Mesendoderm (in vitro differentiated cells): ENCODE data around the gene SMURF1.

Experiments
- DNase-seq: peaks from one replicate; pipeline ENCODE4 v3.0.0; 2013
- H2AK5ac ChIP-seq: 2 replicates; pipeline ENCODE4 v1.6.1; 2013; ENCODE audit warnings: low read length, inconsistent platforms
- H2BK120ac ChIP-seq: 2 replicates; pipeline ENCODE4 v1.6.1; 2013; ENCODE audit warnings: low read depth, mild to moderate bottlenecking, low read length, moderate library complexity, mixed read lengths
- H2BK15ac ChIP-seq: replicated peaks from 2 replicates; pipeline ENCODE4 v1.6.1; 2013; ENCODE audit warnings: low read depth, mild to moderate bottlenecking, moderate library complexity
- H2BK5ac ChIP-seq: 2 replicates; pipeline ENCODE4 v1.6.1; 2013; ENCODE audit warnings: low read length, inconsistent platforms
- H3K18ac ChIP-seq: 2 replicates; pipeline ENCODE4 v1.6.1; 2013; ENCODE audit warnings: mild to moderate bottlenecking, low read length, mixed read lengths
- H3K23ac ChIP-seq: one replicate; pipeline ENCODE4 v1.6.1; 2013; ENCODE audit warnings: low read length
- H3K27ac ChIP-seq: 2 replicates; pipeline ENCODE4 v1.5.1; 2013; ENCODE audit warnings: low read depth, mild to moderate bottlenecking, inconsistent platforms, low read length, moderate library complexity
- H3K27me3 ChIP-seq: 2 replicates; pipeline ENCODE4 v1.6.1; 2013; ENCODE audit warnings: low read length, control low read depth, mild to moderate bottlenecking, inconsistent platforms; ENCODE audit not compliant: insufficient read depth, poor library complexity
- H3K36me3 ChIP-seq: 2 replicates; pipeline ENCODE4 v1.6.1; 2013; ENCODE audit warnings: low read length, inconsistent platforms; ENCODE audit not compliant: control insufficient read depth, insufficient read depth
- H3K4ac ChIP-seq: one replicate; pipeline ENCODE4 v1.6.1; 2013; ENCODE audit warnings: low read depth, mild to moderate bottlenecking, low read length, moderate library complexity
- H3K4me1 ChIP-seq: 2 replicates; pipeline ENCODE4 v1.6.1; 2013; ENCODE audit warnings: low read depth, low read length, inconsistent platforms; ENCODE audit not compliant: control insufficient read depth
- H3K4me2 ChIP-seq: 2 replicates; pipeline ENCODE4 v1.6.1; 2013; ENCODE audit warnings: low read length
- H3K4me3 ChIP-seq: 2 replicates; pipeline ENCODE4 v1.5.1; 2013; ENCODE audit warnings: mild to moderate bottlenecking, low read length
- H3K56ac ChIP-seq: one replicate; pipeline ENCODE4 v1.6.1; 2013; ENCODE audit warnings: low read length
- H3K79me1 ChIP-seq: 2 replicates; pipeline ENCODE4 v1.6.1; 2013; ENCODE audit warnings: low read length, inconsistent platforms
- H3K79me2 ChIP-seq: 2 replicates; pipeline ENCODE4 v1.6.1; 2013; ENCODE audit warnings: mild to moderate bottlenecking, low read length; ENCODE audit not compliant: control insufficient read depth, insufficient read depth
- H3K9ac ChIP-seq: 2 replicates; pipeline ENCODE4 v1.6.1; 2013; ENCODE audit warnings: low read length, inconsistent platforms
- H4K5ac ChIP-seq: one replicate; pipeline ENCODE4 v1.6.1; 2013; ENCODE audit warnings: low read length
- H4K8ac ChIP-seq: one replicate; pipeline ENCODE4 v1.6.1; 2013; ENCODE audit warnings: low read depth, mild to moderate bottlenecking, control low read depth, low read length, moderate library complexity
- WGBS: extraction: QIAGEN DNeasy Blood & Tissue Kit; methylation state at CpG from one replicate; pipeline ENCODE4 v1.1.7; 2013; ENCODE audit warnings: low lambda C conversion rate, missing lambda C conversion rate; ENCODE audit not compliant: insufficient coverage; ENCODE audit errors: extremely low coverage; 5-methylcytosine and 5-hydroxymethylcytosine counted together

Gene SMURF1

DNA sequence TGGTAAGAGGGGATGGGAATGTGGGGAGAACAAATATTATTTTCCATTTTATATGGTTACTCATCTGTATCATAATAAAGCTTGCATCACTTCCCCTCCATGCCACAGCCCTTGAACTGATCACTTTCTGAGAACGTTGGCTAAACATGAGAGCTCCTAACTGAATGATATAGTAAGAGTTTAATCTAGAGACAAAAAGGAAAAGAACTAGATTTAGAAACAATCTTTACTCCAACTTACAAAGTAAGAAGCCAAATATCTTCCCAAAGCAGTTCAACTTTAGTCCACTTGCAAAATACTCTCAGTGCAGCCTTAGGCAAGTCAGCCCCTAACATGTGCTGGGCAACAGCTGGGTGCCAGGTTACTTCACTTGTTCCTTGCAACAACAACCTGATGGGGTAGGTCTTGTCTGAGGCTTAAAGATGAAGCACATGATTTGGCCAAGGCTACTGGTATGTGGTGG is 20.3 kb downstream of the SMURF1 start:
- Histone ChIP-seq H3K23ac (no peak overlapping the region), H4K5ac (no peak overlapping the region), H3K18ac (no peak overlapping the region), H2BK120ac (no peak overlapping the region), H3K4me3 (no peak overlapping the region), H3K36me3 (no peaks in the 10 kb centered on the region), H3K56ac (no peak overlapping the region), H2BK15ac (no peak overlapping the region), H2AK5ac (no peak overlapping the region), H3K4me1 (peaks cover 6% of the 10 kb centered on the region), H3K79me2 (peaks cover 41% of the 10 kb centered on the region), H3K27me3 (no peaks in the 10 kb centered on the region), H3K27ac (no peak overlapping the region), H3K4me2 (no peak overlapping the region), H2BK5ac (no peak overlapping the region), H3K9ac (no peak overlapping the region), H4K8ac (no peak overlapping the region), H3K79me1 (peaks cover 21% of the 10 kb centered on the region), H3K4ac (no peak overlapping the region)
- WGBS: no CpG with 5 or more reads among the region's 1 CpG
- no peak for DNase-seq

DNA sequence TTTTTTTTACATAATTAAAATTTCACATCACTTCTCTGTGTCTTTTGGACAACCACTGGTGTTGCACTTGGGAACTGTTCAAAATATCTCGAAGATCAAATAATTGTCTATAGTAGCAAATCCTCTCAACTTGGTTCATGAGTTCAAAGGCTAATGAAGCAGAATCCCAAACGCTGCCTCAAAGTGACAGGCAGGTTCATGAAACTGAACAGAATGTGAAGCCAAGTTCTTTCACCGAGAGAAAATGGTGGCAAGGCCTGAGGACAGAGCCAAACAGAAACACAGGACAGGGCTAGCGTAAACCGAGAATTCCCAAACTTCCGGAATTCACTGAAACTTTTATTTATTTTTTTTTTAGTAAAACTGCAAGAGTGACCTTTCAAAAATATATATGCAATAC is 21.1 kb downstream of the SMURF1 start:
- no peak overlapping the region for H2AK5ac ChIP-seq
- no peak overlapping the region for H2BK120ac ChIP-seq
- H2BK15ac ChIP-seq: no peak overlapping the region
- no peak for DNase-seq
- H2BK5ac ChIP-seq: no peak overlapping the region
- no peak overlapping the region for H3K9ac ChIP-seq
- no CpG with 5 or more reads among the region's 6 CpGs for WGBS
- H3K4me2 ChIP-seq: no peak overlapping the region
- no peaks in the 10 kb centered on the region for H3K36me3 ChIP-seq
- no peak overlapping the region for H3K27ac ChIP-seq
- H3K79me1 ChIP-seq: peaks cover 24% of the 10 kb centered on the region
- H3K23ac ChIP-seq: no peak overlapping the region
- no peak overlapping the region for H4K8ac ChIP-seq
- H4K5ac ChIP-seq: no peak overlapping the region
- no peak overlapping the region for H3K56ac ChIP-seq
- no peaks in the 10 kb centered on the region for H3K27me3 ChIP-seq
- no peak overlapping the region for H3K18ac ChIP-seq
- H3K4ac ChIP-seq: no peak overlapping the region
- no peak overlapping the region for H3K4me3 ChIP-seq
- peaks cover 6% of the 10 kb centered on the region for H3K4me1 ChIP-seq
- H3K79me2 ChIP-seq: peaks cover 41% of the 10 kb centered on the region

DNA sequence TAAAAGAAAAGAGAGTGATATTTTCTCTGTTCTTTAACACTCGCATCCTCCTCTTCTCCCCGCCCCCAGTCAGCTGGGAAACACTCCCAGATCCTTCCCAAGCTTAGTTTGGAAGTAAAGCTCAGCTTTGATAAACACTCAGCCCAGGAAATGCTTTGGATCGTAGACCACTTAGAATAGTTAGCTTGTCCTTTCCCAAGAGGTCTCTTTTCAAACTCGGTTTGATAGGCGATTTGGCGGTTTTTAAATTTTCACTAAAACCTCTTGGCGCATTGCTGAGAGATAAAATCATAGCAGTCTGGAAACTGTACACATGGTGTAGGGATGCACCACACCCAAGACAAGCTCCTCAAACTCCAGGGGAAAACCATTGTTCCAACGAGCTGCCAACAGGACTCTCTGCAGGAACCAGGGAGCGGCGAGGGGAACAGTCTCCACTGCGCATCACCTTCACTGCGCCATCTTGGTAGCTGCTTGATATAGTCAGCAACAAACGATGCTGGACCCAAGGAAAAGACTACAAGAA is 22.3 kb downstream of the SMURF1 start:
- Histone ChIP-seq H3K18ac (no peak overlapping the region), H3K23ac (no peak overlapping the region), H2BK15ac (no peak overlapping the region), H3K36me3 (no peaks in the 10 kb centered on the region), H2BK120ac (no peak overlapping the region), H4K8ac (no peak overlapping the region), H3K9ac (no peak overlapping the region), H3K4ac (no peak overlapping the region), H4K5ac (no peak overlapping the region), H3K4me3 (no peak overlapping the region), H3K27me3 (no peaks in the 10 kb centered on the region), H2AK5ac (no peak overlapping the region), H3K56ac (no peak overlapping the region), H2BK5ac (no peak overlapping the region), H3K4me2 (no peak overlapping the region), H3K79me1 (peaks cover 22% of the 10 kb centered on the region), H3K27ac (no peak overlapping the region), H3K4me1 (peaks cover 4% of the 10 kb centered on the region), H3K79me2 (peaks cover 34% of the 10 kb centered on the region)
- no CpG with 5 or more reads among the region's 13 CpGs for WGBS
- no peak for DNase-seq

DNA sequence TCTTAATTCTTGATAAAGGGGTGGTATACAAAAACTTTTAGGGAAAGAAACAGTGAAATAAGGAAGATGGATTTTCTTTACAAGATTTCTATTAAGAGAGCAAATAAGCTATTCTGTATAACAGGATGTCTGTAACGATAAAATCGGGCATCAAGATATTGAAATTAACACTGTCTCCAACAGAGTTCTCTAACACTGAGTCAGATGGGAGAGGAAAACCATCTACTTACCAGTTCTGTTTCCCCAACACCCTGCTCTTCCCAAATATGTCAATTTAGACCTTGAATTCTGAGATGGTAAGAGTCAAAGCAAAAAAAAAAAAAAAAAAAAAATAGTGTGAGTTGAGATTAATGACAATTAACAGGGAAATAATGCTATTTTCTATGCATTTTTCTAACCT is 23.0 kb downstream of the SMURF1 start:
- Histone ChIP-seq H3K56ac (no peak overlapping the region), H2AK5ac (no peak overlapping the region), H3K4ac (no peak overlapping the region), H3K79me2 (peaks cover 34% of the 10 kb centered on the region), H3K27ac (no peak overlapping the region), H4K5ac (no peak overlapping the region), H3K4me3 (no peak overlapping the region), H2BK120ac (no peak overlapping the region), H3K4me1 (peaks cover 4% of the 10 kb centered on the region), H3K18ac (no peak overlapping the region), H3K36me3 (no peaks in the 10 kb centered on the region), H2BK5ac (no peak overlapping the region), H3K23ac (no peak overlapping the region), H4K8ac (no peak overlapping the region), H2BK15ac (no peak overlapping the region), H3K9ac (no peak overlapping the region), H3K79me1 (peaks cover 22% of the 10 kb centered on the region), H3K27me3 (no peaks in the 10 kb centered on the region), H3K4me2 (no peak overlapping the region)
- WGBS: no CpG with 5 or more reads among the region's 2 CpGs
- no peak for DNase-seq

DNA sequence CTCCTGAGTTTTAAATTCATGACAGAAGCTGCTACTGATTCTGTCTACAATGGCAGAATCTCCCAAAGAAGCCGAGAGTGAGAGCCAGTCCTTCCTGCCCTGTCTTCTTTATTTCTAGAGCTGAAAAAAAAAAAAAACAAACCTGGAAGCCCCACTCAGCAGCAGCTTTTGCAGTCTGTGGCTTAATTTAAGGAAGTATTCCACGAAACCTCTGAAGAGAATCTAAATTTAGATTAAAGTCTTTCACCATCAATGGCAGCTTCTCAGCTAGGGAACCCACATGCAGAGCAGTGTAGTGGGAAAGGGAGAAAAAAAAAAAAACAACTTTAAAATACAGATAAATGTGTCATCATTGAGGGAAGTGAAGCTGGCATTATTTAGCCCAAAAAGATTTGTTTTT is 23.4 kb downstream of the SMURF1 start:
- no CpG with 5 or more reads among the region's 2 CpGs for WGBS
- DNase-seq: no peak
- Histone ChIP-seq H3K27ac (no peak overlapping the region), H3K4me1 (peaks cover 2% of the 10 kb centered on the region), H4K5ac (no peak overlapping the region), H3K79me2 (peaks cover 29% of the 10 kb centered on the region), H3K23ac (no peak overlapping the region), H3K18ac (no peak overlapping the region), H4K8ac (no peak overlapping the region), H3K4ac (no peak overlapping the region), H2BK120ac (no peak overlapping the region), H2AK5ac (no peak overlapping the region), H3K36me3 (no peaks in the 10 kb centered on the region), H2BK15ac (no peak overlapping the region), H3K27me3 (no peaks in the 10 kb centered on the region), H3K56ac (no peak overlapping the region), H3K4me3 (no peak overlapping the region), H2BK5ac (no peak overlapping the region), H3K9ac (no peak overlapping the region), H3K79me1 (peaks cover 19% of the 10 kb centered on the region), H3K4me2 (no peak overlapping the region)

DNA sequence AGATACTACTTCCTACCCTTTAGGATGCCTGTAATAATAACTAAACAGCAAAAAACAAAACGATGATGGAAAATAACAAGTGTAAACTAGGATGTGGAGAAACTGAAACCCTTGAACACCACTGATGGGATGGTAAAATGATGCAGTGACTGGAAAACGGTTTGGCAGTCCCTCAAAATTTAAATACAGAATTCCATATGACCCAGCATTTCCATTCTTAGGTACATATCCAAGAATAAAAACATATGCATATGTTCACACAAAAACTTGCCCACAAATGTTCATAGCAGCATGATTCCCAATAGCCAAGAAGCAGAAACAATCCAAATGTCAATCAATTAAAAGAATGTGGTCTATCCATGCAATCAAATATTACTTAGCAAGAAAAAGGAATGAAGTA is 25.8 kb downstream of the SMURF1 start:
- H3K79me1 ChIP-seq: peaks cover 11% of the 10 kb centered on the region
- no peak overlapping the region for H3K4me2 ChIP-seq
- H3K27me3 ChIP-seq: no peaks in the 10 kb centered on the region
- H3K9ac ChIP-seq: no peak overlapping the region
- DNase-seq: no peak
- H3K4me1 ChIP-seq: peaks cover 2% of the 10 kb centered on the region
- no peak overlapping the region for H2BK15ac ChIP-seq
- no peak overlapping the region for H2AK5ac ChIP-seq
- no peak overlapping the region for H2BK120ac ChIP-seq
- H3K18ac ChIP-seq: no peak overlapping the region
- H3K4ac ChIP-seq: no peak overlapping the region
- no peak overlapping the region for H4K8ac ChIP-seq
- no CpG with 5 or more reads among the region's 2 CpGs for WGBS
- no peak overlapping the region for H3K4me3 ChIP-seq
- no peaks in the 10 kb centered on the region for H3K36me3 ChIP-seq
- H3K79me2 ChIP-seq: peaks cover 23% of the 10 kb centered on the region
- H2BK5ac ChIP-seq: no peak overlapping the region
- H3K27ac ChIP-seq: no peak overlapping the region
- no peak overlapping the region for H3K56ac ChIP-seq
- no peak overlapping the region for H3K23ac ChIP-seq
- H4K5ac ChIP-seq: no peak overlapping the region
